ENCODE results near the gene ACVR1C.

DNA sequence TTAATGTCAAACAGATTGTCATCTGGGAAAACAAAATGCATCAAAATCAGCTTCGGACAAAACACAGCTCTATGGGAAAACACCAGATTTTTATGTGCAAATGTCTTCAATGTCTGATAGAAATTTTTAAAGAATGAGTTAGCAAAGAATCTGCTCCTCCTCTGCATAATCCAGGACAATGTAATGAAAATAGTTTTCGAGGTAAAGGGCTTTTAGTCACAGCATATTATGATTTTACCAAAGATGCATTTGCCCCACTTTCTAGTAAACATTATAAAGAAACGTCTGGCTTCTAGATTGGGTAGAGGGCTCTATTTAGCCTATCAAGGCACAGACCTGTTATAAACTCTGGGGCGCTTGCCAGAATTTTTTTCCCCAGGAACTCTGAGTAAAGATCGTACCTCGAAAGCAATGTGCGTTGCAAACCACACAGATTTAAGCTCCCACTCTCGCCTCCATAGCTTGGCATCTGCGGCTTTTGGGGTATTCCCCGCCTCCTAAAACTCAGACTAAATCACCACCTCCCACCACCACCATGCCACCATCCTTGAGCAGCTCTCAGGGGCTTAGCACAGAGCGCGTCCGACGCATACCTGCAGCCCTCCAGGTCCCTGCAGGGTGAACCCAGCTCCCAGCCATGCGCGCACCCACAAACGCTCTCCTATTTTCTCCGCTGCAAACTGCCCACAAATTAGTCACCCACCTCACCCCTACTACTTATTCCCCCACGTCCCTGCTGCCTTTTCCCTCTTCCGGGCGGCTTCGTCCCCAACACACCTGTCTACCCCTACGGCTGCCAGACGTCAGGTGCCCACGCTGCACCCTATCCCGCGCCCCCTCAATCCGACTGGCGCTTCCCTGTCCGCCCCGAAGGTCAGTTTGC lies 829 bp downstream of the ACVR1C start:
- TF ChIP-seq, protein P1, sequence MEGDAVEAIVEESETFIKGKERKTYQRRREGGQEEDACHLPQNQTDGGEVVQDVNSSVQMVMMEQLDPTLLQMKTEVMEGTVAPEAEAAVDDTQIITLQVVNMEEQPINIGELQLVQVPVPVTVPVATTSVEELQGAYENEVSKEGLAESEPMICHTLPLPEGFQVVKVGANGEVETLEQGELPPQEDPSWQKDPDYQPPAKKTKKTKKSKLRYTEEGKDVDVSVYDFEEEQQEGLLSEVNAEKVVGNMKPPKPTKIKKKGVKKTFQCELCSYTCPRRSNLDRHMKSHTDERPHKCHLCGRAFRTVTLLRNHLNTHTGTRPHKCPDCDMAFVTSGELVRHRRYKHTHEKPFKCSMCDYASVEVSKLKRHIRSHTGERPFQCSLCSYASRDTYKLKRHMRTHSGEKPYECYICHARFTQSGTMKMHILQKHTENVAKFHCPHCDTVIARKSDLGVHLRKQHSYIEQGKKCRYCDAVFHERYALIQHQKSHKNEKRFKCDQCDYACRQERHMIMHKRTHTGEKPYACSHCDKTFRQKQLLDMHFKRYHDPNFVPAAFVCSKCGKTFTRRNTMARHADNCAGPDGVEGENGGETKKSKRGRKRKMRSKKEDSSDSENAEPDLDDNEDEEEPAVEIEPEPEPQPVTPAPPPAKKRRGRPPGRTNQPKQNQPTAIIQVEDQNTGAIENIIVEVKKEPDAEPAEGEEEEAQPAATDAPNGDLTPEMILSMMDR (conservative IDR thresholded peaks at IDR 0.05; ENCODE audit: low read length): no peak
- TF ChIP-seq EZH2phosphoT487 (IDR thresholded peaks at IDR 0.05; ENCODE audit: borderline replicate concordance): no peak

Data from Loucy (cell line).